GM21723 (cell line): ENCODE results near the gene MORF4L1.
"Not testable (repeated sequence)": the region's sequence is repeated elsewhere in the genome, so short reads cannot be mapped to it uniquely, and the experiment has no call there.

Experiments used
- ATAC-seq: cut with Tn5 transposase; IDR thresholded peaks from one replicate; pipeline ENCODE4 v1.9.1; 2021; ENCODE audit warnings: mild to moderate bottlenecking, moderate library complexity; ENCODE audit not compliant: unreplicated experiment

Gene MORF4L1, protein sequence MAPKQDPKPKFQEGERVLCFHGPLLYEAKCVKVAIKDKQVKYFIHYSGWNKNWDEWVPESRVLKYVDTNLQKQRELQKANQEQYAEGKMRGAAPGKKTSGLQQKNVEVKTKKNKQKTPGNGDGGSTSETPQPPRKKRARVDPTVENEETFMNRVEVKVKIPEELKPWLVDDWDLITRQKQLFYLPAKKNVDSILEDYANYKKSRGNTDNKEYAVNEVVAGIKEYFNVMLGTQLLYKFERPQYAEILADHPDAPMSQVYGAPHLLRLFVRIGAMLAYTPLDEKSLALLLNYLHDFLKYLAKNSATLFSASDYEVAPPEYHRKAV

DNA sequence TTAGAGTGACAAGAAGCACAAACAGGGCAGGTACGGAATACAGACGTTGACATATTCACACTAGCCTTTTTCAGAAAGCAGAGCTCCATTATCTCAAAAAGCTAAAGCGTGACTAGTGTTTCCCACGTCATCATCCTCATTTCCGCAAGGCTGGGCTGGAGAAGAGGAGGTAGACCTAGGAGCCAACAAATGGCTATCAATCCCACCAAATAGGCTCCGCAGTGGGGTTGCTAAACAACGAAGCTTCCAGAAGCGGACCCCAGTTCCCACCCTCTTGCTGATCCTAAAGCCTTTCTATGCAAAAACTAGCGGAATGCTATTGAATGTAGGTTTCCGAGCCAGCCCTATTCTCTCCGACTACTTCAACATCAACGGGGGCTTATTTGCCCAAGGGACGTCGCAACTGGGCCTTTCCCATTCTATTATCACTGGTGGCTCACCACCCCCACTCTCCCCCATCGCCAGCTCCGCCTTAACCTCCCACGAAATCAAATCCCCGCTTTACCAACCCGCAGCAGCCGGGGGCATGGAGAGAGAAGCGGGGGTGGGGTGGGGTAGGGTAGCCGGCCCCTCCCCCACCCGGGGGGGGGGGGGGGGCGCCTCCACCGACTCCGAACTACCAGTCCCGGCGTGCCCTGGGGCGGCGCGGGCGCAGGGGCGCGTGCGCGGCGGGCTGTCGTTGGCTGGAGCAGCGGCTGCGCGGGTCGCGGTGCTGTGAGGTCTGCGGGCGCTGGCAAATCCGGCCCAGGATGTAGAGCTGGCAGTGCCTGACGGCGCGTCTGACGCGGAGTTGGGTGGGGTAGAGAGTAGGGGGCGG, at the start of gene MORF4L1:
Gene MORF4L1 (plus strand): TSS at position 736 of the 817 bp plus-strand sequence. CDS start 128 bp downstream, outside the sequence.
- peak; percentile 81 for ATAC-seq

DNA sequence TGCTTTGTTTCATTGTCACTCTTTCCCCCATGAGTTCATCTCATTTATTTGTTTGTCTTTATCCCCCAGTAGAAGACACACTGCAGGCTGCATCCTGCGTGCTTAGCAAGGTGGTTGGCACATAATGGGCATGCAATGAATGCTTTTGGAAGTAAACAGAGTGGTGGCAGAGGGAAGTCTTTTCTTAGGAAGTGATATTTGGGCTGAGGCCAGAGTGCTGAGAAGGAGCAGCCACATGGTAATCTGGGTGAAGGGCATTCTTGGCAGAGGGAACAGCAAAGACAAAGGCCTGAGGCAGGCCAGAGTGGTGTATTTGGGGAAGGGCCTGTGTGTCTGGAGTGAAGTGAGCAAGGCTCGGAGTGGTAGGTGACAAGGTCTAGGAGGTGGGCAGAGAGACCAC, 43.8 kb upstream of the MORF4L1 start:
- no peak for ATAC-seq

DNA sequence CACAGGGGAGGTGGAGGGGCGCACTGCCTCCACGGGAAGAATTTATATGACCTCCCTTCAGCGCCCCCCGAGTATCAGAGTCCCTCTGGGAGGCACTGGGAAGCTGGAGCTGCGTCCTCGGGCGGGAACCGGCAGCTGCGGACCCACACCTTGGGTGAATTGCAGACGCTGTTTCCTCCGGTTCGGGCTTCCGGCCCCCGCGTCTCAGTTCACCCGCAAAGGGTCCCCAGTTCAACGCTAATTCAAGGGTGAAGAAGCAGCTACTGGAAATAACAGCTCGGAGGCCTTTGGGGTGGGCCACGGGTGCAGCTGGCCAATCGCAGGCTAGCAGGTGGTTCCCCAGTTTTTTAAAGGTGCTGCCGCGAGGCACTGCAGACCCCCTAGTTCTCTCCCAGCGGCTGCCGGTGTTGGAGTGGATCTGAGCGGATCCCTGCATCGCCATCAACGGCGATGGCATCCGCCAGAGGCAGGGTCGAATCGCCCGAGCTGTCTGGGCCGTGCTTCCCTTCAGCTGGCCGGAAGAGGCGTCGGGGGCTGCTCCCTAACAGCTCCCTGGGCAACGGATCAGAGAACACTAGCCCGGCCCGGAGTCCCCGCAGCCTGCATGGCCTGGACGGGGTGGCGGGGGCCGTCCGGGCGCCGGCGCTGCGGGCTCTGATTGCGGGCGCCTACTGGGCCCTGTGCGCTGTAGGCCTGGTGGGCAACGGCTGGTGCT, 42.0 kb upstream of the MORF4L1 start:
- no peak for ATAC-seq

DNA sequence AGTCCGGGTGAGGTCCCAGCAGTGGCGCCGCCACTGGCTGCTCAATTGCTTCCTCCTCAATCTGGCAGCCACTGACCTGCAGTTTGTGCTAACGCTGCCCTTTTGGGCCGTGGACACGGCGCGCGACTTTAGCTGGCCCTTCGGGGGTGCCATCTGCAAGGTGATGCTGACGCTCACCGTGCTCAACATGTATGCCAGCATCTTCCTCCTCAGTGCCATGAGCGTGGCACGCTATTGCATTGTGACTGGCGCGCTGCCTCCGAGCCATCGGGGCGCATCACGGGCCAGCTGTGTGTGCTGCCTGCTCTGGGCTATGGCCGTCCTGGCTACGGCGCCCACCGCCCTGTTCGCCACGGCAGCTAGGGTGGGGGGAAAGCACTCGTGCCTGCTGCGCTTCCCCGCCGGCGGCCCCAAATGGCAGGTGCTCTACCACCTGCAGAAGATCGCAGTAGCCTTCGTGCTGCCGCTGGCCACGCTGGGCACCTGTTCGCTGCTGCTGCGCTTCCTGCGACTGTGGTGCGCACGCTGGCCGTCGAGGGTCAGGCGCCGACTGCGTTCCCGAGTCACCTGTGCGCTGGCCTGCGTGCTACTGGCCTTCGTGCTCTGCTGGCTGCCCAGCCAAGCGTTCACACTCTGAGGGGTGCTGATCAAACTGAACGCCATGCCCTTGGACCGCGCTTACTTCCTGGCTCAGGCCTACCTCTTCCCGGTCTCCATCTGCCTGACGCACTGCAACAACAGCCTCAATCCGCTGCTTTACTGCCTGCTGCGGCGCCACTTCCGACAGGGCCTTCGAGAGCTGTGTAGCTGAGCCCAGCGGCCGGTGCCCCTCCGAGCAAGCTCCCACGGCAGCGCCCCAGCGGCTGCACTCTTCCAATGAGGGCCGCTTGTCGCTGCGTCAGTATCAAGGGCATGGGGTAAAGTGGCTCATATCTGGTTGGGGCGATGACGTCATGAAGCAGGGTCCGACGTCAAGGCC, 41.2 kb upstream of the MORF4L1 start:
- no peak for ATAC-seq

DNA sequence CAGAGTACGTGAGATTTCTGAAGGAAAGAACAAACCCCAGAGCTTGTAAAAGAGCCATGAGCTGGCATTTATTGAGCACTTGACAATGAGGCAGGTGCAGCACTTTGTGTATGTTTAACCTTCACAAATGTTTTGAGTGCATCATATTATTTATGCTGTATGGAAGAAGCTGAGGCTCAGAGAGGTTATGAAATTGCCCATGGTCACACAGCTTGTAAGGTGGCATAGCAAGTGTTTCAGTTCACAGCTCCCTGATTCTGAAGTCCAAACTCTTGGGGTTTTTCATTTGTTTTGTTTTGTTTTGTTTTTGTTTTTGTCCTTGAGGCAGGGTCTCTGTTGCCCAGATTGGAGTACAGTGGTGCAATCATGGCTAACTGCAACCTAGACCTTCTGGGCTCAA, 36.4 kb upstream of the MORF4L1 start:
- ATAC-seq: no peak

DNA sequence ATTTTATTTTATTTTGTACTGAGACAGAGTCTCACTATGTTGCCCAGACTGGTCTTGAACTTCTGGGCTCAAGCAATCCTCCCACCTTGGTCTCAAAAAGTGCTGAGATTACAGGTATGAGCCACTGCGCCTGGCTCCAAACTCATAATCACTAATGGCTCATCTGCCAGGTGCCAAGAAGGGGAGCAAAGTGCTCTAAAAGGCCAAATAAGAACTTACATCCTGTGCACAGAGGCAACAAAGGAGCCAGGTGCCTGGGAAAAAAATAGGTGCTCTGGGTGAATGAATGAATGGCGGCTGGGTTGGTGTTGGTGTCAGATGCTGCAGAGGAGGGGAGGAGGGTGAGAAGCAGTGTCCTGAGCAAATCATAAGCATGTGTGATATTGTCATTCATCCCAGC, 35.6 kb upstream of the MORF4L1 start:
- no peak for ATAC-seq

DNA sequence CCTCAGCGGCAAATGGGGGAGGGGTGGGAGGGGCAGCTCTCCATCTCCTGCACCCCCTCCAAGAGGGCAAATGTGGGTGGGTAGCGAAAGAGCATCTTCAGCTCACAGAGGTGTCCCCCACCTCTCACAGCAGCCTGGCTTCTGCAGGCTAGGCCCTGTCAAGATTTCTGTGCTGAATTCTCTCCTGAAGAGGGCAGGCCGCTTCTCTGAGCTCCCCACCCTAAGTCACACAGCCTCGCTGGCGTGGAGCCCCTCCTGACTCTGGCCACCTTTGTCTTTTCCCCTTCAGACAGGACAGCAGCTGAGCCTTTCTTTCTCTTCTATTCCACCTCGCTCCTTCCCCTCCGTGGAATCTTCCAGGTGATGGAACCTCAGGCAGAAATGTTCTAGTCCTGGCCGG, 35.1 kb upstream of the MORF4L1 start:
- ATAC-seq: no peak

DNA sequence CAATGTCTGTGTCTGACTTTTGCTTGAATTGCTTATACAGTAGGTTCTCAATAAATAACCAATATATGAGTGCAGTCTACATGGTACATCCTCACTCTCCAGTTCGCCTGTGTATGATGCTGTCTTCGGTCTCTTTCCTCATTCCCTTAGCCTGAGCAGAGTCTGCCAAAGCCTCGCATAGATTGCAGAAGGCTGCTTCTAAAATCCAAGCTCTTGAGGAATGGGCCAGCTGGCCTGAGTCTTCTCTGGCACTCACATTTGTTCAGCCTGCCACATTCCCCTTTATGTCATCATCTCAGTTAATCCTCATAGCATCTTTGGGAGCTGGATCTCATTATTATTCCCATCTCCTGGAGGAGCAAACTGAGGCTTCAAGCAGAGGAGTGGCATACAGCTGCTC, 34.2 kb upstream of the MORF4L1 start:
- no peak for ATAC-seq

DNA sequence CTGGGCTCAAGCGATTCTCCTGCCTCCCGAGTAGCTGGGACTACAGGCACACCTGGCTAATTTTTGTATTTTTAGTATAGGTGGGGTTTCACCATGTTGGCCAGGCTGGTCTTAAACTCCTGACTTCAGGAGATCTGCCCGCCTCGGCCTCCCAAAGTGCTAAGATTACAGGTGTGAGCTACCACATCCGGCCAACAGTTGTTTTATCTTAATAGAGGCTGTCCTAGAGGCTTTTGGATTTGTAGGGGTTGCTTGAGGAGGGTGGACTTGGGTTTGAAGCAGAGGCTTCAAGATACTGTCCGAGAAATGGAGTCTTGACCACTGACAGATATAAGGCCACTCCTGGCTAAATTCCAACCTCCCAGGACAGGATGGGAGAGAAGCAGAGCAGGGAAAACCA, 33.5 kb upstream of the MORF4L1 start:
- ATAC-seq: not testable (repeated sequence)

DNA sequence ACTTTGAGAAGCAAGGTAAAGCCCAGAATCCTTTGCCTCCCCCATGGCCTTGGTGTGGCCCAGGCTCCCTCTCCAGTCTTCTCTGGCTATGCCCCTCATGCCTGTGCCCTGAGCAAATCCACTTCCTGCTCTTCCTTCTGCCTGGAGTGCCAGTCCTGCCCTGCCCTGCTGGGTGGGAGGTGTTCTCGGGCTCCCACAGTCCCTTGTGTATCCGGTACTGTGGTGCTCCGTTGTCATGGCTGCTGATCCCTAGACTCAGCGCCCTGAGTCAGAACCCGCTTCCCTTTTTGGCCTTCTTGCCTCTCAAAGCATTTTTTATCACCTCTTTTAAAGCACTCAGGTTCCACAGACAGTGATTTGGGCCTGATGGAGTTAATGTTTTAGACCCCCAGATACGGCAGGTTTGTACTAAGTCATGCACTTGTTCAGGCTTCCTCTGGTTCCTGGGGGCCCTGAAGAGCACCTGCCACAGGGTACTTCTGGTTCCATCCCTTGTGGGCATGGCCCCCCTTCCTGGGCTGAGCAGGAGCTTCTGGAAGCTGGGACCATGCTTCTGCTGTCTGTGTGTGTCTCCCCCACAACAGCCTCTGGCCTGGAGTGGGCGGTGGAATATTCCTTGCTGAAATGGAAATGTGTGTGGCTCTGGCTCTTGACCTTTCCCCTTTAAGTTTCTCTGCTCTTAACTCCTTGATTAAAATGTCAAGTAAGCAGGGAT, 31.9 kb upstream of the MORF4L1 start:
- ATAC-seq: no peak

DNA sequence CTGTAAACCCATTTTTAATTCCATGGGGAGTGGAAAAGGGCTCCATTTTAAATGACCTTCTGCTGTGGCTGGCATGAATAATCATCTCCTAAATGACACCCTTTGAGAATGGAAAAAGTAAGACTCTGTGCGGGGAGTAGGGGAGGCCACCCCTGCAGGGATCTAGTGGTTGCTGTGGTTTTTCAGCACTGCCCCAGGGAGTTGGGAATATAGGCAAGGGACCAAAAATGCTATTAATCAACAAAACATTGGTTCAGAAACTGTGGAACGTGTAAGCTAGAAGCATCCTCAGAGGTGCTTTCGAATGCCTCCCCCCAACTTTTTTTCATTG, 31.3 kb upstream of the MORF4L1 start:
- no peak for ATAC-seq

DNA sequence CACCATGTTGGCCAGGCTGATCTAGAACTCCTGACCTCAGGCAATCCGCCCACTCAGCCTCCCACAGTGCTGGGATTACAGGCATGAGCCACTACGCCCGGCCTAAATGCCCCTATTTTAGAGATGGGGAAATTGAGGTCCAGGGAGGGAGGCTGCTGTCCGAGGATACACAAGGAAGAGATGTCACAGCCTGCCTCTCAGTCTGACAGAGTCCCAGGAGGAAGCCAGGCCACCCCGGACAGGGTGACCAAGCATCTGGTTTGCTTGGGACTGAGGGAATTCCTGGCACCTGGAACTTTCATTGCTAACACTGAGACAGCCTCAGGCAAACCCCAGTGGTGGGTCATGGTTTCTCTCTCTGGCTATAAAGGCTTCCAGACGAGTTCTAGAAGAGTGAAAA, 30.8 kb upstream of the MORF4L1 start:
- peak; percentile 17 for ATAC-seq

DNA sequence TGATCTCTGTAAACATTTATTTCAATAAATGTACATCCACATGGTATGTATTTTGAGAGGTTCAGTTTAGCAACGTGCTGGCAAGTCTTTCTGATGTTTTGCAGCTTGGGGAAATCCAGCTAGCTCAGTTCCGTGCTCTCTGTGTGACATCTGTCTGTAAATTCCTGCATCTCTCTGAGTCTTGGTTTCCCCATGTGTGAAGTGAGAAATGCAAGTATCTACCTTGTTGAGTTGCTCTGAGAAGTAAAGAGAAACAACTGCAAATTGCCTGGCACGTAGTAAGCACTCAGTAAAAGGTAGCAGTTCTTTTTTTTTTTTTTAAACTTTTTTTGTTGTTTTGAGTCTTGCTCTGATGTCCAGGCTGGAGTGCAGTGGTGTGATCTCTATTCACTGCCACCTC, 30.2 kb upstream of the MORF4L1 start:
- ATAC-seq: peak; percentile 55

DNA sequence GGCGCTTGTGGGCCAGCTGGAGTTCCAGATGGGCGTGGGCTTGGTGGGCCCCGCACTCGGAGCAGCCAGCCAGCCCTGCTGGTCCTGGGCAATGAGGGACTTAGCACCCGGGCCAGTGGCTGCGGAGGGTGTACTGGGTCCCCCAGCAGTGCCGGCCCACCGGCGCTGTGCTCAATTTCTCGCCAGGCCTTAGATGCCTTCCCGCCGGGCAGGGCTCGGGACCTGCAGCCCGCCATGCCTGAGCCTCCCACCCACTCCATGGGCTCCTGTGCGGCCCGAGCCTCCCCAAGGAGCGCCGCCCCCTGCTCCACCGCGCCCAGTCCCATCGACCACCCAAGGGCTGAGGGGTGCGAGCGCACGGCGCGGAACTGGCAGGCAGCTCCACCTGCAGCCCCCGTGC, 25.8 kb upstream of the MORF4L1 start:
- not testable (repeated sequence) for ATAC-seq

DNA sequence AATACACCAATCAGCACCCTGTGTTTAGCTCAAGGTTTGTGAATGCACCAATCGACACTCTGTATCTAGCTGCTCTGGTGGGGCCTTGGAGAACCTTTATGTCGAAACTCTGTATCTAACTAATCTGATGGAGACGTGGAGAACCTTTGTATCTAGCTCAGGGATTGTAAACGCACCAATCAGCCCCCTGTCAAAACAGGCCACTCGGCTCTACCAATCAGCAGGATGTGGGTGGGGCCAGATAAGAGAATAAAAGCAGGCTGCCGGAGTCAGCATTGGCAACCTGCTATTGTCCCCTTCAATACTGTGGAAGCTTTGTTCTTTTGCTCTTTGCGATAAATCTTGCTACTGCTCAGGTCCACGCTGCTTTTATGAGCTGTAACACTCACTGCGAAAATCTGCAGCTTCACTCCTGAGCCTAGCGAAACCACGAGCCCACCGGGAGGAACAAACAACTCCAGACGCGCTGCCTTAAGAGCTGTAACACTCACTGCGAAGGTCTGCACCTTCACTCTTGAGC, 25.2 kb upstream of the MORF4L1 start:
- ATAC-seq: not testable (repeated sequence)

DNA sequence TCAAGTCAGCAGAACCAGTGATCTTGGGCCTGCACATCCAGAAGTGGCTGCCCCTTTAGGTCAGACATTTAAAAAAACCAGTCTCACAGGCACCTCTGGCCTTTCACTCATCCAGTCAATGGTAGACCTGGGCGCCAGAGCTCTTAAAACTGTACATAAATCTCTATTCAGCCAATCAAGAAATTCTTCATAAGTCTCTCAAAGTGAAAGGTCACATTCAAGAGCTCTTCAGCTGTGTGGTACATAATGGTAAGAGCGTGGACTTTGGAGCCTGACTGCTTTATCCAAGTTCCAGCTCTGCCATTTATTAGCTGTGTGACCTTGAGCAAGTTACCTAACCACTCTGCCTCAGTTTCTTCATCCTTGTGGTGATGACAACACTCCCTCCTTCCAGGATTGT, 22.3 kb upstream of the MORF4L1 start:
- ATAC-seq: no peak

DNA sequence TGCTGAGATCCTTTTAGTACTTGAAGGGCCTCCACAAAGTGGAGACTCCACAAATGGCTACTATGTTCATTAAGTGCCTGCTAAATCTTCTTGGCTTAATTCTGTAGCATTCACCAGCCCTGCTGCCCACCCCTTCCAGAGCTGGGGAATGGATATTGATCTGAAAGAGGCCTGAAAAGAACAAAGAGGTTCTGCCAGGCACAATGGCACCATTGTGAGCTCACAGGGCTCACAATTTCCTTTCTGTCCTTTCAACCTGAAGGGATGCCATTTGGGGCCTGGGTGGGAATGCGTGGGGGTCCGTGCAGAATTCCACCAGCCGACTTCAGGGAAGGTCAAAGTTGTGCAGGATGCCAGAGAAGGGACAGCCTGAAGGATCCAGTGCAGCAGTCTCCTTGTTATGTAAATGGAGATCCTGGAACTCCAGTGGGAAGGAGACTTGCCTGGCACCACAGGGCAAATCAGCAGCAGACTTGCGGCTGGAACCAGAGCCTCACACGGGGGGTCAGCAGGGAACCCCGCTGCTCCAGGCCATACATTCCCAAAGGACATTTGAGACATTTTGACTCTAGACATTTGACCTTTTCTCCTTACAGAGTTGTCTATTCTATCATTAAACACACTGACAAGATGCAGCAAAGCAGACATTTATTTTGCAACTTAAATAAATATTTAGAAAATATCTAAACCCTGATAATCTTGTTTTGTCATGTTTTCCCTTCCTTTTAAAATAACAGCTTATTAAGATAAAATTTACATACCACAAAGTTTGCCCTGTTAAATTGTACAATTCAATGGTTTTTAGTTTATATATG, 21.5 kb upstream of the MORF4L1 start:
- no peak for ATAC-seq

DNA sequence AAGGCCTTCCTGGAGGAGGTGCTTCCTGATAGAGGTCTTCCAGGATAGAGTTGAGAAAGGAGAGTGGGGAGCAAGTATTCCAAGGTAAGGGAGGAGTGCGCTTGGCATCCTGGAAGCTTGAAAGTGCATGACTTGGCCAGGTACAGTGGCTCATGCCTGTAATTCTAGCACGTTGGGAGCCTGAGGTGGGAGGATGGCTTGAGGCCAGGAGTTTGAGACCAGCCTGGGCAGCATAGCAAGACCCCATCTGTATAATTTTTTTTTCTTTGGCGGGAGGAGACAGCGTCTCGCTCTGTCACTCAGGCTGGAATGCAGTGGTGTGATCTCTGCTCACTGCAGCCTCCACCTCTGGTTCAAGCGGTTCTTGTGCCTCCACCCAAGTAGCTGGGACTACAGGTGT, 19.2 kb upstream of the MORF4L1 start:
- ATAC-seq: no peak

DNA sequence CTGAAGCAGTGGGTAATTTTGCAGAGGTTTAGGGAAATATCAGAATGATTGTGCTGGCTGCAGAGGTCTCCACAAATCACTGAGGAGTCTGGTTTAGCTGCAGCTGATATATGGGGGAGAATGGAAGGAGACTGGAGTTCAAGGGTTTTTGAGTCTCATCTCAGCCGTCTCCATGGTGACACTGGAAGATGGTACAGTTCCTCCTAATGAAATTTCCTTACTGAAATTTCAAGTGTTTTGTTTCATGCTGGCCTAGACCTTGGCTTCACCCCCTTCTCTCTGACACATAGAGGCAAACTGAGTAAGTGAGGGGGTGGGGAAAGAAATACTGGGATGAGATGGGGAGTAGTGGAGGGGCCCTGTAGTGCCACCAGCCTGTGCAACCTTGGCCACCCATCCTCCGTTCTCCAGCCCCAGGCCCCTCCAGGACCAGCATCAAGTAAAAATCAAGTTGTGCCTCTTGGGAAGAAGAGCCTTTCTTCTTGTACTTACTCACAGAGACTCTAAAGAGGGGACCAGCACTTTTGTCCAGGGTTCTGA, 17.8 kb upstream of the MORF4L1 start:
- ATAC-seq: no peak
